ENCODE data around the gene FCHSD2.

GRCh38 chr11:72965672-72966071 lies 176.4 kb downstream of the FCHSD2 start:
- TF ChIP-seq, protein P1, sequence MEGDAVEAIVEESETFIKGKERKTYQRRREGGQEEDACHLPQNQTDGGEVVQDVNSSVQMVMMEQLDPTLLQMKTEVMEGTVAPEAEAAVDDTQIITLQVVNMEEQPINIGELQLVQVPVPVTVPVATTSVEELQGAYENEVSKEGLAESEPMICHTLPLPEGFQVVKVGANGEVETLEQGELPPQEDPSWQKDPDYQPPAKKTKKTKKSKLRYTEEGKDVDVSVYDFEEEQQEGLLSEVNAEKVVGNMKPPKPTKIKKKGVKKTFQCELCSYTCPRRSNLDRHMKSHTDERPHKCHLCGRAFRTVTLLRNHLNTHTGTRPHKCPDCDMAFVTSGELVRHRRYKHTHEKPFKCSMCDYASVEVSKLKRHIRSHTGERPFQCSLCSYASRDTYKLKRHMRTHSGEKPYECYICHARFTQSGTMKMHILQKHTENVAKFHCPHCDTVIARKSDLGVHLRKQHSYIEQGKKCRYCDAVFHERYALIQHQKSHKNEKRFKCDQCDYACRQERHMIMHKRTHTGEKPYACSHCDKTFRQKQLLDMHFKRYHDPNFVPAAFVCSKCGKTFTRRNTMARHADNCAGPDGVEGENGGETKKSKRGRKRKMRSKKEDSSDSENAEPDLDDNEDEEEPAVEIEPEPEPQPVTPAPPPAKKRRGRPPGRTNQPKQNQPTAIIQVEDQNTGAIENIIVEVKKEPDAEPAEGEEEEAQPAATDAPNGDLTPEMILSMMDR (IDR thresholded peaks at IDR 0.05), result no peak
- TF ChIP-seq POLR2A (IDR thresholded peaks at IDR 0.05), result no peak
